HEK293 (cell line): ENCODE measurements around the gene DDIT3.
A peak's percentile ranks its signal among the peaks of the same experiment; 100 is the strongest.

Experiments used
- CTCF ChIA-PET: fragments of 350-600 bp; formaldehyde crosslinking; extraction: SDS; loops from one replicate; lab custom pipeline; 2021; ENCODE audit warnings: antibody characterized with exemption; lab: Yijun Ruan, JAX
- POLR2A ChIA-PET: fragments of 300-600 bp; formaldehyde crosslinking; extraction: SDS; loops from one replicate; lab custom pipeline; 2020; ENCODE audit warnings: antibody characterized with exemption, inconsistent platforms; lab: Yijun Ruan, JAX
- H3K27ac ChIP-seq: fragments of 200-500 bp; sonication (Bioruptor generic); 2 replicates; pipeline ENCODE4 v1.5.1; 2014; ENCODE audit warnings: low read depth, low read length, control low read depth, inconsistent platforms; ENCODE audit errors: extremely low read depth
- H3K36me3 ChIP-seq, 2 experiments: fragments of 200-500 bp in 1 of 2; sonication (Bioruptor generic) in 1 of 2; 1 replicate in 1 of 2; 2 replicates in 1 of 2; pipeline ENCODE4 v1.5.1; 2014 to 2017; ENCODE audit warnings: inconsistent platforms in 2 of 2, low read length in 2 of 2; ENCODE audit not compliant: control insufficient read depth in 2 of 2, insufficient read depth in 1 of 2
- H3K4me1 ChIP-seq: fragments of 200-500 bp; sonication (Bioruptor generic); 2 replicates; pipeline ENCODE4 v1.5.1; 2014; ENCODE audit warnings: mild to moderate bottlenecking, low read length, inconsistent platforms; ENCODE audit not compliant: control insufficient read depth, insufficient read depth
- H3K4me3 ChIP-seq: 2 replicates; pipeline ENCODE4 v1.5.1; 2011; ENCODE audit warnings: low read depth, mild to moderate bottlenecking, control low read depth, low read length, moderate library complexity
- H3K9me3 ChIP-seq: fragments of 200-500 bp; sonication (Bioruptor generic); 2 replicates; pipeline ENCODE4 v1.5.1; 2014; ENCODE audit warnings: low read depth, low read length, inconsistent platforms; ENCODE audit not compliant: control insufficient read depth, insufficient read depth
- CTCF ChIP-seq: fragments of 450-650 bp; formaldehyde crosslinking; IDR thresholded peaks from 2 replicates; pipeline ENCODE4 v1.5.1; 2016; ENCODE audit warnings: missing biosample characterization, missing genetic modification characterization
- KLF1 ChIP-seq: fragments of 450-650 bp; formaldehyde crosslinking; IDR thresholded peaks from 2 replicates; pipeline ENCODE4 v1.5.1; 2016; ENCODE audit warnings: missing biosample characterization, missing genetic modification characterization
- PRDM1 ChIP-seq: fragments of 450-650 bp; formaldehyde crosslinking; IDR thresholded peaks from 2 replicates; pipeline ENCODE4; 2016; ENCODE audit warnings: missing biosample characterization, missing genetic modification characterization
- PRDM10 ChIP-seq: fragments of 450-650 bp; formaldehyde crosslinking; IDR thresholded peaks from 2 replicates; pipeline ENCODE4 v1.5.1; 2016; ENCODE audit warnings: missing biosample characterization, missing genetic modification characterization
- SP3 ChIP-seq: fragments of 450-650 bp; formaldehyde crosslinking; IDR thresholded peaks from 2 replicates; pipeline ENCODE4 v1.5.1; 2016; ENCODE audit warnings: missing biosample characterization, missing genetic modification characterization
- TCF7L2 ChIP-seq: IDR thresholded peaks from 2 replicates; pipeline ENCODE4 v1.6.1; 2011; ENCODE audit warnings: low read depth, mild to moderate bottlenecking, inconsistent platforms, low read length, moderate library complexity, borderline replicate concordance
- YY2 ChIP-seq: fragments of 450-650 bp; formaldehyde crosslinking; IDR thresholded peaks from 2 replicates; pipeline ENCODE4 v1.5.1; 2016; ENCODE audit warnings: missing biosample characterization, missing genetic modification characterization
- ZBTB11 ChIP-seq: fragments of 450-650 bp; formaldehyde crosslinking; conservative IDR thresholded peaks from 2 replicates; pipeline ENCODE4 v1.5.1; 2016; ENCODE audit warnings: low read depth, missing biosample characterization, missing genetic modification characterization
- ZBTB21 ChIP-seq: fragments of 450-650 bp; formaldehyde crosslinking; IDR thresholded peaks from 2 replicates; pipeline ENCODE4 v1.5.1; 2017; ENCODE audit warnings: missing biosample characterization, missing genetic modification characterization
- ZBTB7A ChIP-seq: fragments of 450-650 bp; formaldehyde crosslinking; IDR thresholded peaks from 2 replicates; pipeline ENCODE4 v1.5.1; 2016; ENCODE audit warnings: low read depth, missing biosample characterization, missing genetic modification characterization
- ZFP69B ChIP-seq: fragments of 450-650 bp; formaldehyde crosslinking; IDR thresholded peaks from 2 replicates; pipeline ENCODE4 v1.5.1; 2016; ENCODE audit warnings: missing biosample characterization, missing genetic modification characterization
- ZNF169 ChIP-seq: fragments of 450-650 bp; formaldehyde crosslinking; IDR thresholded peaks from 2 replicates; pipeline ENCODE4 v1.5.1; 2016; ENCODE audit warnings: missing biosample characterization, missing genetic modification characterization
- ZNF341 ChIP-seq: fragments of 450-650 bp; formaldehyde crosslinking; IDR thresholded peaks from 2 replicates; pipeline ENCODE4; 2016; ENCODE audit warnings: low read depth, missing biosample characterization, missing genetic modification characterization
- ZNF510 ChIP-seq: fragments of 450-650 bp; formaldehyde crosslinking; IDR thresholded peaks from 2 replicates; pipeline ENCODE4 v1.5.1; 2018; ENCODE audit warnings: mild to moderate bottlenecking, missing genetic modification characterization, missing biosample characterization; ENCODE audit not compliant: insufficient replicate concordance
- ZNF513 ChIP-seq: fragments of 450-650 bp; IDR thresholded peaks from 2 replicates; pipeline ENCODE4 v1.5.1; 2018; ENCODE audit warnings: missing biosample characterization, missing genetic modification characterization
- ZNF585B ChIP-seq: fragments of 450-650 bp; formaldehyde crosslinking; IDR thresholded peaks from 2 replicates; pipeline ENCODE4 v1.5.1; 2016; ENCODE audit warnings: missing biosample characterization, missing genetic modification characterization
- ZNF629 ChIP-seq: fragments of 450-650 bp; formaldehyde crosslinking; IDR thresholded peaks from 2 replicates; pipeline ENCODE4 v1.5.1; 2017; ENCODE audit warnings: missing biosample characterization, missing genetic modification characterization
- ZNF639 ChIP-seq: fragments of 450-650 bp; formaldehyde crosslinking; IDR thresholded peaks from 2 replicates; pipeline ENCODE4 v1.5.1; 2016; ENCODE audit warnings: missing biosample characterization, missing genetic modification characterization
- ZNF658 ChIP-seq: fragments of 450-650 bp; formaldehyde crosslinking; IDR thresholded peaks from 2 replicates; pipeline ENCODE4; 2016; ENCODE audit warnings: missing biosample characterization, missing genetic modification characterization
- ZNF692 ChIP-seq: fragments of 450-650 bp; formaldehyde crosslinking; IDR thresholded peaks from 2 replicates; pipeline ENCODE4 v1.5.1; 2016; ENCODE audit warnings: missing biosample characterization, missing genetic modification characterization
- ZSCAN4 ChIP-seq: fragments of 450-650 bp; formaldehyde crosslinking; IDR thresholded peaks from 2 replicates; pipeline ENCODE4 v1.5.1; 2017; ENCODE audit warnings: missing biosample characterization, missing genetic modification characterization

The DDIT3 gene

GRCh38 chr12:57487597-57488401, 32.5 kb downstream of the DDIT3 start, which contains the start of gene MARS1:
Gene MARS1, plus strand, starts transcription at chr12:57488068. Its CDS starts 23 bp downstream, at chr12:57488091.
- H3K4me3 ChIP-seq, result peak within 1 kb of the TSS; percentile 91
- H3K36me3 ChIP-seq, result peaks cover 23 to 37% of the 10 kb centered on the region in 2 experiments
- H3K4me1 ChIP-seq, result no peaks in the 10 kb centered on the region
- CTCF ChIA-PET, result interaction anchor here (0.5 to 1.2 kb wide), 3 partner anchors 9 to 30 kb away, joined by 3 to 10 read pairs (median 4); no protein-coding TSS in a partner anchor
- POLR2A ChIA-PET, result interaction anchor here (0.6 to 1.9 kb wide), 2 partner anchors 9 to 17 kb away, joined by 3 to 8 read pairs; no protein-coding TSS in a partner anchor
- H3K9me3 ChIP-seq, result no peaks in the 10 kb centered on the region
- peak within 1 kb of the TSS; percentile 87 for H3K27ac ChIP-seq
- TF ChIP-seq ZBTB21 (tag by site-specific recombination) (0 out of 2 replicates have a peak, but pooled peaks have one; percentile 18), ZSCAN4 (tag by site-specific recombination) (no peak), TCF7L2 (no peak), ZNF629 (tag by site-specific recombination) (peak; percentile 83), ZNF658 (tag by site-specific recombination) (no peak), ZNF585B (no peak), PRDM1 (tag by site-specific recombination) (0 out of 2 replicates have a peak, but pooled peaks have one; percentile 17), ZNF510 (no peak), PRDM10 (tag by site-specific recombination) (peak; percentile 83), ZBTB7A (tag by site-specific recombination) (0 out of 2 replicates have a peak, but pooled peaks have one; percentile 76), ZBTB11 (tag by site-specific recombination) (peak; percentile 88), SP3 (tag by site-specific recombination) (peak; percentile 82), ZNF169 (no peak), CTCF (tag by site-specific recombination) (peak; percentile 60), YY2 (tag by site-specific recombination) (peak; percentile 78), ZNF692 (tag by site-specific recombination) (peak; percentile 42; the same call in 1 of the 2 replicates), ZNF513 (no peak), KLF1 (tag by site-specific recombination) (peak; percentile 75; the same call in 1 of the 2 replicates), ZNF639 (peak; percentile 72), ZFP69B (tag by site-specific recombination) (0 out of 2 replicates have a peak, but pooled peaks have one; percentile 18), ZNF341 (tag by site-specific recombination) (peak; percentile 82)
